Neural progenitor cell (in vitro differentiated cells): ENCODE measurements around the gene RGS9. TPM values are rescaled to one million over a fixed set of nuclear protein-coding genes. Genes with fewer than 3 reads are reported as not detected.

Source experiments
- DNase-seq: peaks from one replicate; pipeline ENCODE4 v3.0.0-alpha.2; 2016; ENCODE audit warnings: low spot score
- H2AFZ ChIP-seq: fragments of 200-600 bp; sonication (generic); replicated peaks from 2 replicates; pipeline ENCODE4 v1.6.1; 2016; ENCODE audit warnings: antibody characterized with exemption
- H3F3A ChIP-seq: fragments of 200-600 bp; sonication (generic); 2 replicates; pipeline ENCODE4 v1.6.1; 2016; ENCODE audit warnings: antibody characterized with exemption, low read depth
- H3K27ac ChIP-seq: fragments of 200-600 bp; sonication (generic); 2 replicates; pipeline ENCODE4 v1.5.1; 2016; ENCODE audit warnings: mild to moderate bottlenecking
- H3K27me3 ChIP-seq: fragments of 200-600 bp; sonication (generic); 2 replicates; pipeline ENCODE4 v1.6.1; 2016; ENCODE audit warnings: mild to moderate bottlenecking, moderate library complexity
- H3K36me3 ChIP-seq: fragments of 200-600 bp; sonication (generic); 2 replicates; pipeline ENCODE4 v1.5.1; 2016
- H3K4me1 ChIP-seq: fragments of 200-600 bp; sonication (generic); 2 replicates; pipeline ENCODE4 v1.6.1; 2016; ENCODE audit warnings: mixed run types
- H3K4me2 ChIP-seq: fragments of 200-600 bp; sonication (generic); 2 replicates; pipeline ENCODE4 v1.6.1; 2016
- H3K4me3 ChIP-seq: fragments of 200-600 bp; sonication (generic); 2 replicates; pipeline ENCODE4 v1.5.1; 2016
- H3K79me2 ChIP-seq: fragments of 200-600 bp; sonication (generic); 2 replicates; pipeline ENCODE4 v1.6.1; 2016; ENCODE audit warnings: low read depth
- H3K9ac ChIP-seq: fragments of 200-600 bp; sonication (generic); 2 replicates; pipeline ENCODE4 v1.6.1; 2016
- H3K9me3 ChIP-seq: fragments of 200-600 bp; sonication (generic); 2 replicates; pipeline ENCODE4 v1.5.1; 2016; ENCODE audit warnings: low read depth
- H4K20me1 ChIP-seq: fragments of 200-600 bp; sonication (generic); 2 replicates; pipeline ENCODE4 v1.6.1; 2016; ENCODE audit warnings: low read depth
- H3K27ac Mint-ChIP-seq: 3 replicates; pipeline ENCODE4 v1.8.0; 2021; ENCODE audit warnings: mixed read lengths
- H3K27me3 Mint-ChIP-seq: 2 replicates; pipeline ENCODE4 v1.8.0; 2022; ENCODE audit warnings: low read depth, mild to moderate bottlenecking, inconsistent platforms, moderate library complexity, mixed read lengths; ENCODE audit not compliant: insufficient read depth
- H3K36me3 Mint-ChIP-seq: 3 replicates; pipeline ENCODE4 v1.8.0; 2021; ENCODE audit warnings: mixed read lengths
- H3K4me1 Mint-ChIP-seq: 3 replicates; pipeline ENCODE4 v1.8.0; 2021; ENCODE audit warnings: mixed read lengths
- H3K4me3 Mint-ChIP-seq: 3 replicates; pipeline ENCODE4 v1.8.0; 2021; ENCODE audit warnings: mild to moderate bottlenecking, moderate library complexity, mixed read lengths
- H3K9me3 Mint-ChIP-seq: 3 replicates; pipeline ENCODE4 v1.8.0; 2020; ENCODE audit warnings: mixed read lengths
- EZH2 ChIP-seq: fragments of 200-600 bp; sonication (generic); IDR thresholded peaks from 2 replicates; pipeline ENCODE4 v1.6.1; 2017; ENCODE audit warnings: antibody characterized with exemption, mild to moderate bottlenecking, moderate library complexity
- EZH2phosphoT487 ChIP-seq: fragments of 200-600 bp; sonication (generic); IDR thresholded peaks from 2 replicates; pipeline ENCODE4 v1.6.1; 2017; ENCODE audit warnings: antibody characterized with exemption
- total RNA-seq: library from RNA; depleted of rRNA; stranded (reverse); fragments of >200 nt; gene quantifications from 2 replicates; pipeline ENCODE4 v1.2.3, GENCODE V29; 2015; ENCODE audit warnings: low replicate concordance
- TF ChIP-seq, protein P1 (sequence below): fragments of 200-600 bp; sonication (generic); IDR thresholded peaks from 2 replicates; pipeline ENCODE4 v1.5.1; 2017; ENCODE audit warnings: antibody characterized with exemption, mild to moderate bottlenecking

Gene RGS9
- total RNA-seq, 1 donor from 2014 or later = 7.9 TPM

DNA sequence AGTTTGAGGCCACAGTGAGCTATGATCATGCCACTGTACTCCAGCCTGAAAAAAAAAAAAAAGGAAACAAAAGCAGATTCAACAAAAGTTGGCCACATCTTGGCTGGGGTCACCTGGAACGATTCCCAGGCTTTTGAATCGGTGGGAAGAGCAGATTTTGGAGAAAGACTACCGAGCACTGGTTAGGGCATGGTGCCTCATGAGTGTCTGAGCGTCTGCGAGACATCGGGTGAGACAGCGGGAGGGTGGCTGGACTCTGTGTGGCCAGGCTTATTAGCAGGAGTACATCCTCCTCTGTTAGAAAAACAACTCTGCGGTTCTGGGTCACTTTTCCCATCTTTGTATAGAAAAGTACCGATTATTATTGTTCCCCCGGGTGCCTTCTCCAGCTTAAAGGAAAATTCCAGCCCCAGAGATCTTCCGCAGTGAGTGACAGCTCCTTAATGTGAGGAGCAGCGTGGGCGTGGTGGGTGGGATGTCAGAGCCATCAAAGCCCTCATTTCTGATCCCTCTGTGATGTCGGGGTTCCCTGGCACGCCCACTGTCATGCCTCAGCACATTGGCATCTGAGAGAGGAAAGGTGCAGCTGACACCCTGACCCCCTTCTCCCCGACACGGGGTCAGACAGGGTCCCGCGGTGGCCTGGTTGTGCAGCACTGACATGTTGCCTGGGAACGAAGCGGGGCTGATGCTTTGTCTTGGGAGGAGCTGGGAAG lies 6.9 kb downstream of the RGS9 start:
- Histone ChIP-seq H3K79me2 (no peaks in the 10 kb centered on the region), H3K9ac (no peak overlapping the region), H2AFZ (no peak overlapping the region), H3K9me3 (no peaks in the 10 kb centered on the region), H3K36me3 (no peaks in the 10 kb centered on the region), H3K27me3 (peaks cover 8% of the 10 kb centered on the region), H4K20me1 (no peaks in the 10 kb centered on the region), H3K4me1 (no peaks in the 10 kb centered on the region), H3K27ac (no peak overlapping the region), H3F3A (no peaks in the 10 kb centered on the region), H3K4me3 (no peak overlapping the region), H3K4me2 (no peak overlapping the region)
- H3K27ac Mint-ChIP-seq = peak overlapping the region; percentile 85
- DNase-seq = no peak
- no peak for TF ChIP-seq EZH2phosphoT487
- TF ChIP-seq, protein P1, sequence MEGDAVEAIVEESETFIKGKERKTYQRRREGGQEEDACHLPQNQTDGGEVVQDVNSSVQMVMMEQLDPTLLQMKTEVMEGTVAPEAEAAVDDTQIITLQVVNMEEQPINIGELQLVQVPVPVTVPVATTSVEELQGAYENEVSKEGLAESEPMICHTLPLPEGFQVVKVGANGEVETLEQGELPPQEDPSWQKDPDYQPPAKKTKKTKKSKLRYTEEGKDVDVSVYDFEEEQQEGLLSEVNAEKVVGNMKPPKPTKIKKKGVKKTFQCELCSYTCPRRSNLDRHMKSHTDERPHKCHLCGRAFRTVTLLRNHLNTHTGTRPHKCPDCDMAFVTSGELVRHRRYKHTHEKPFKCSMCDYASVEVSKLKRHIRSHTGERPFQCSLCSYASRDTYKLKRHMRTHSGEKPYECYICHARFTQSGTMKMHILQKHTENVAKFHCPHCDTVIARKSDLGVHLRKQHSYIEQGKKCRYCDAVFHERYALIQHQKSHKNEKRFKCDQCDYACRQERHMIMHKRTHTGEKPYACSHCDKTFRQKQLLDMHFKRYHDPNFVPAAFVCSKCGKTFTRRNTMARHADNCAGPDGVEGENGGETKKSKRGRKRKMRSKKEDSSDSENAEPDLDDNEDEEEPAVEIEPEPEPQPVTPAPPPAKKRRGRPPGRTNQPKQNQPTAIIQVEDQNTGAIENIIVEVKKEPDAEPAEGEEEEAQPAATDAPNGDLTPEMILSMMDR = no peak
- no peak for TF ChIP-seq EZH2
- H3K36me3 Mint-ChIP-seq = no peaks in the 10 kb centered on the region
- H3K4me3 Mint-ChIP-seq = no peak overlapping the region
- H3K9me3 Mint-ChIP-seq = no peaks in the 10 kb centered on the region
- H3K4me1 Mint-ChIP-seq = peaks cover 25% of the 10 kb centered on the region
- peaks cover 5% of the 10 kb centered on the region for H3K27me3 Mint-ChIP-seq

- no peaks in the 10 kb centered on the region for H3K36me3 Mint-ChIP-seq
- H3K9me3 Mint-ChIP-seq = no peaks in the 10 kb centered on the region
- H3F3A ChIP-seq = no peaks in the 10 kb centered on the region
- no peaks in the 10 kb centered on the region for H3K4me1 ChIP-seq
- no peaks in the 10 kb centered on the region for H3K27me3 ChIP-seq
- H3K9ac ChIP-seq = no peak overlapping the region
- H3K36me3 ChIP-seq = no peaks in the 10 kb centered on the region
- H3K9me3 ChIP-seq = no peaks in the 10 kb centered on the region
- H4K20me1 ChIP-seq = no peaks in the 10 kb centered on the region
- H3K27ac Mint-ChIP-seq = no peak overlapping the region
- H3K4me1 Mint-ChIP-seq = peaks cover 18% of the 10 kb centered on the region
- H3K4me2 ChIP-seq = no peak overlapping the region
- no peak overlapping the region for H3K4me3 Mint-ChIP-seq
- H3K27me3 Mint-ChIP-seq = peaks cover 4% of the 10 kb centered on the region
- no peak for TF ChIP-seq EZH2
- TF ChIP-seq EZH2phosphoT487 = no peak
- TF ChIP-seq, protein P1 = no peak
- H2AFZ ChIP-seq = no peak overlapping the region
- no peak overlapping the region for H3K27ac ChIP-seq
- H3K79me2 ChIP-seq = no peaks in the 10 kb centered on the region
- no peak for DNase-seq
- H3K4me3 ChIP-seq = no peak overlapping the region
Observed at GRCh38 chr17:65145743-65146142, 8.6 kb downstream of the RGS9 start.

DNA sequence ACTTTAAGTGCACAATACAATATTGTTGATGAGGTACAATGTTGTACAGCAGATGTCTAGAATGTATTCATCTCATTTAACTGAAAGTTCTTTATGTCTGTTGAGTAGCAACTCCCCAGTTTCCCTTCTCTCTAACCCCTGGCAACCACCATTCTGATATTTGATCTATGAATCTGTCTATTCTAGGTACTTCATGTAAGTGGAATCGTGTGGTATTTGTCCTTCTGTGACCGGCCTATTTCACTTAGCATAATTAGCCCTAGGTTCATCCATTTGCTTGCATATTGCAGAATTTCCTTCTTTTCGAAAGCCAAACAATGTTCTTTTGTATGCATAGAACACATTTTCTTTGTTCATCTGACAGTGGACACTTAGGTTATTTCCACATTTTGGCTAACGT lies 10.8 kb downstream of the RGS9 start:
- TF ChIP-seq, protein P1 = no peak
- no peak for TF ChIP-seq EZH2
- no peak for TF ChIP-seq EZH2phosphoT487
- Histone ChIP-seq H3K4me1 (no peaks in the 10 kb centered on the region), H3K4me3 (no peak overlapping the region), H3K9me3 (no peaks in the 10 kb centered on the region), H3K27ac (no peak overlapping the region), H3K27me3 (no peaks in the 10 kb centered on the region), H3F3A (no peaks in the 10 kb centered on the region), H3K9ac (no peak overlapping the region), H3K4me2 (no peak overlapping the region), H4K20me1 (no peaks in the 10 kb centered on the region), H3K79me2 (no peaks in the 10 kb centered on the region), H2AFZ (no peak overlapping the region), H3K36me3 (no peaks in the 10 kb centered on the region)
- H3K27ac Mint-ChIP-seq = no peak overlapping the region
- peaks cover 5% of the 10 kb centered on the region for H3K27me3 Mint-ChIP-seq
- no peaks in the 10 kb centered on the region for H3K36me3 Mint-ChIP-seq
- no peak overlapping the region for H3K4me3 Mint-ChIP-seq
- no peaks in the 10 kb centered on the region for H3K9me3 Mint-ChIP-seq
- peaks cover 21% of the 10 kb centered on the region for H3K4me1 Mint-ChIP-seq
- no peak for DNase-seq
